Fibroblast of the conjunctiva (primary cell): Measurements from ENCODE around the gene ORM2.
"Not testable (repeated sequence)": the region's sequence is repeated elsewhere in the genome, so short reads cannot be mapped to it uniquely, and the experiment has no call there.

ENCODE experiments used
- DNase-seq: peaks from one replicate; pipeline ENCODE4 v3.0.0-alpha.2; 2010; ENCODE audit warnings: low read depth

ORM2 gene

DNA sequence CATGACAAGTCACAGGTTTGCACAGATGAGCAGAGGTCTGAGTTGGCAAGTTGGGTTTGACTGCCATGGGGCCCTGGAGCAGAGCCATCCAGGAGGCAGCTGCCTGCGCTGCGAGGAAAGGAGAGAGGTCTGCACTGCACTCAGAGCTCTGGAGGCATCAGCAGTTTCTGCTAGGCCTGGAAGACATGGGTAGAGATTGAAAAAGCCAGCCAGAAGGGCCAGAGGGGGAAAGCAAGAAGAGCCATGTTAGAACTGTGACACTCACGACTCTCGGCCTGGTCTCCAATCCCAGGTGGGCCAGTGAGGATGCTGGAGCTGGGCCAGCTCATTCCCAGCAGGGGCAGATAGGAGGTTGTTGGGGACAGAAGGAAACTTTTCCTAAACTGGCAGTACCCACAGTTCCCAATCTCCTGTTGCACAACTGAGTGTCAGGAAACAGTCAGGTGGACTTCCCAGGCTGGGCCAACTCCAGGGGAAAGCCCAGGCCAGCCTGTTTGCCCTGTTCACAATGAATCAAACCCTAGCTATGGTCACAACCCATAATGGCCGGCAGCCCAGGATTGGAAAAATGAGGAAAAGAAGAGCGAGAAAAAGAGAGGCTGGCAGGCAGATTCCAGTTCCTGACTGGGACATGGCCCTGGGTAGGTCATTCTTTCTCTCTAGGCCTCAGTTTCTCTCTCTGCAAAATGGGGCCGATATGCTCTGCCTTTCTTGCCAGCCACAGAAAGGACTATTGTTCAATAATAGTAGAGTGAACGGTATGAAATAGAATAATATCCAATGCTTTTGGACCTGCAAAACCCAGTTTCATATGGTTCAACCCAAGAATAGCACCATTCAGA, 14.6 kb upstream of the ORM2 start:
- DNase-seq: no peak

DNA sequence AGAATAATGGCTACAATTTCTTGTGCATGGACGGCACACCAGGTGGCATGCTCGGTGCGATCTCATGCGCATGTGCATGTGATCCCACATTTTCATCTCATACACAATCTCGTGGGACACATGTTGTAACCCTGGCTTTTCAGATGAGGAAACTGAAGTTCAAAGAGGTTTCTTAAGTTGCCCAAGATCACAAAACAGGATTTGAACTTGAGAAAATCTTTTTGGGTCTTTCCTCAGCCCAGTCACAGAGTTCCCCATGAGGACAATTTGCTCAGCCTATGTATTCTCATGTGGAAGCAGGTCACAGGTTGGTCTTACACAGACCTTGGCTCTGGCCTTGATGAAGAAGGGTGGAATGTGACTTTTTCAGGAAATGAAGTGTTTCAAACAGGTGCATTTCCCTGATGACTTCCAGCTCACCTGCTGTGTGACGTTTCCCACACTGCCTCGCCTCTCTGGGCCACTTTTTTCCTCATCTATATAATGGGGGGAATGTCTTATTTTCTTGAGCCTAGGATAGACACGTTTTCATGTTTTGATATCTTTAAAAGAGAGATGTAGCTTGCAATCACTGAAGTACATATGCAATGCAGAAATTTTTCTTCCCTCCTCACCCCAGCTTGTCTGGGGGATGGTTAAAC, 13.8 kb upstream of the ORM2 start:
- DNase-seq: no peak

DNA sequence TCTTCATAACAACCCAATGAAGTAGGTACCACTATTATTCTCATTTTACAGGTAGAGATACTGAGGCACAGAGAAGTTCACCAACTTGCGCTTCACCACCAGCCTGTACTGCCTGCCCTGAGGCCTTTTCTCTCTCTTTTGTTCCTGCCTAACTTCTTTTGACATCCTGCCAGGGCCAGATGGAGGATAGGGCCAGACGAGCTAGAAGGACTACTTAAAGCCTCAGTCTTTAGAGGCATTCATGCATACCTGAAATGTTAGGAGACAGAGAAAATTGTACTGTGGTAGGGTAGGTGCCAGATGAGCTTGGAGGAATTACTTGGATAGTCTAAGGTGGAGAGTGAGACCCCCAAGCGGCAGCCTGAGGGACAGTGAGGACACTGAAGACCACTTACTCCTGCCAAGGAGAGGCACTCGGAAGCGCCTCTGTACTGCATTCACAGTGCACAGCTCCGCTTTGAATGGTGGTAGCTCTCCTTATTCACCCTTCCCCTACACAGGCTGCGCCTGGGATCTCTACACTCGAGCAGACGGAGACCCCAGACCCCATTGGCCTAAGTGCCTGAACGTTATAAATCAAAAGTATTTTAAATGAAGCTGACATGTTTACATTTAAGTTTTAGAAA, 13.0 kb upstream of the ORM2 start:
- no peak for DNase-seq

DNA sequence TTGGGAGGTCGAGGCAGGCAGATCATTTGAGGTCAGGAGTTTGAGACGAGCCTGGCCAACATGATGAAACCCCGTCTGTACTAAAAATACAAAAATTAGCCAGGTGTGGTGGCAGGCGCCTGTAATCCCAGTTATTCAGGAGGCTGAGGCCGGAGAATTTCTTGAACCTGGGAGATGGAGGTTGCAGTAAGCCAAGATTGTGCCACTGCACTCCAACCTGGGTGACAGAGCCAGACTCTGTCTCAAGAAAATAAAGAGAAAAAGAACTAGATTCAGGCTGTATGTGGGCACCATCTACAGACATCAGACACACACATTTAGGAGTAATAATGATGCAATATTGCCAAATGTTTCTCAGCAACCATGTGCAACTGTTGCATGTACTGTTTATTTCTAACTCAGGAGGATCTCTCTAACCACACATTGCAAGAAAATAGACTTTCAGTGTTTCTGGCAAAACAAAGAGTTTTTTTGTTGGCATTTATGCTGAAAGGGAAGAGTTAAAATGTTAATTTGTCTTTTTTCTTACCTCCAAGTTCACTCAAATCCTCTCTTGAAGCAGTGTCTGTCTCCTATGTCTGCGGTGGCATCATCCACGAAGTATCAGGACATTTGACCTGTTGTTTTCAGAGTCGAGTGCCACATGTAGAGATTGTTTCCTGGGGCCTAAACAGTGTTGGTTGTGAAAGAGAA, 11.9 kb upstream of the ORM2 start:
- peak; percentile 90 for DNase-seq

DNA sequence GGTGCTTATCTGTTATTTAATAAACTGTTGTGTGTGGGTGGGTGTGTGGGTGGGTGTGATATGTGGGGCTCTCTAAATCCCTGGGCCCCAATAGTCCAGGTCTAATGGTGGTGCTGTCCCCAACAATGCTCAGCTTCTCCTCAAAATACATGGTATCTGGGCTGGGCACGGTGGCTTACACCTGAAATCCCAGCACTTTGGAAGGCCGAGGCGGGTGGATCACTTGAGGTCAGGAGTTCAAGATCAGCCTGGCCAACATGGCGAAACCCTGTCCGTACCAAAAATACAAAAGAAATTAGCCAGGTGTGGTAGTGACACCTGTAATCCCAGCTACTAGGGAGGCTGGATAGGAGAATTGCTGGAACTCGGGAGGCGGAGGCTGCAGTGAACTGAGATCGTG, 11.3 kb upstream of the ORM2 start:
- DNase-seq: no peak

DNA sequence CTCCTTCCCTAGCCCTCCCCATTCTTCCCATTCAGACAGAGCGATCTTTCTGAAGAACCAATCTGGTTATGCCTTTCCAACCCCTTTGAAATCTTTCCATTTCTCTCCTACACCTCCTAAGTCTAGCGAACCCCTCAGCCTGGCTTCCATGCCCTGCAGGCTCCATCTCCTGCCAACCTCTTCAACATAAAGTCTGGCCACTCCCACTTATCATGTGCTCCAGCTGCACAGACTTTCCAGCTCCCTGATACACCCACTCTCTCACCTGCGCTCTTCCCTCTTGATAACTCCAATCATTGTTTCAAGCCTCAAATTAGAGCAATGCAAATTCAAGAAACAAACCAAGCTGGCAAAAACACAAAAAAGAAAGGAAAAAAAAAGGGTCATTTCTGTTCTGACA, 10.5 kb upstream of the ORM2 start:
- no peak for DNase-seq

DNA sequence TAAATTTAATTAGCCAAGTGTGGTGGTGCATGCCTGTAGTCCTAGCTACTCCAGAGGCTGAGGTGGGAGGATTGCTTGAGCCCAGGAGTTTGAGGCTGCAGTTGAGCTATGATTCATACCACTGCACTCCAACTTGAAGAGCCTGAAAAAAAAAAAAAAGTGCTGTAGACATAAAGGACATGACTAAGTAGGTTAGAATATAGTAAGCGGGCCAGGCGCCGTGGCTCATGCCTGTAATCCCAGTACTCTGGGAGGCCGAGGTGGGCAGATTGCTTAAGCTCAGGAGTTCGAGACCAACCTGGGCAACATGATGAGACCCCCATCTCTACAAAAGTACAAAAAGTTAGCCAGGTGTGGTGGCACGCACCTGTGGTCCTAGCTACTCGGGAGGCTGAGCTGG, 9.0 kb upstream of the ORM2 start:
- peak; percentile 42 for DNase-seq

DNA sequence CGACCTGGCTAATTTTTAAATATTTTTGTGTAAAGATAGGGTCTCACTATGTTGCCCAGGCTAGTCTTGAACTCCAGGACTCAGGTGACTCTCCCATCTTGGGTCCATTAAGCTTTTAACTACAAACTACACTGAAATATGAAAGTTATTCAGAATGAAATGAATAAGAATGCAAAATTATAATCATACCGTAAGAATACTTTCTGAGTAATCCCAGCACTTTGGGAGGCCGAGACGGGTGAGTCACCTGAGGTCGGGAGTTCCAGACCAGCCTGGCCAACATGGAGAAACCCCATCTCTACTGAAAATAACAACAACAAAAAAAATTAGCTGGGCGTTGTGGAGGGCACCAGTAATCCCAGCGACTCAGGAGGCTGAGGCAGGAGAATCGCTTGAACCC, 7.9 kb upstream of the ORM2 start:
- DNase-seq: no peak

DNA sequence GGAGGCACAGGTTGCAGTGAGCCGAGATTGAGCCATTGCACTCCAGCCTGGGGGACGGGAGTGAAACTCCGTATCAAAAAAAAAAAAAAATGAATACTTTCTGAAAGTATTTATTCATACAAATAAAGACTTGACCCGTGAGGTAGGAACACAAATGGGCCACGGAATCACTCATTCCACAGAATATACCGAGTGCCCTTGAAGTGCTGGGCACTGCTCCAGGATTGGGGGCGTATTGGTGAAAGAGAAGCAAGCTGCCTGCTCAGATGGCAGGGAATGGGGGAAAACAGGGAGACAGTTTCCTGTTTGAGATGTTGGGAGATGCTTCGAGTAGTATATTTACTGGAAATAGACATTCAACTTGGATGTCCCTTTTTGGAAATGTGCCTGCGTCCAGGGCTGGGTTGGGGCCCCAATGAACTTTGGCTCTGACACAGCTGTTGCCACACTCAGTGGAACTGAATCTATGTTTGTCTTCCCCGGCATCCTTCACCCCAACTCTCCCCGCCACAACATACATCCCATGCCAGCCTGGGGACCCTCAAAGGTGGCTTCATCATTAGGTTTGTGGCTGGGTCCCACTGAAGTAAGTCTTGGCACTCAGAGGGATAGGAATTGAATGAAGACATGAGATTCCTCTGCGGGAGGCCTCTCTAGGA, 7.4 kb upstream of the ORM2 start:
- DNase-seq: not testable (repeated sequence)

DNA sequence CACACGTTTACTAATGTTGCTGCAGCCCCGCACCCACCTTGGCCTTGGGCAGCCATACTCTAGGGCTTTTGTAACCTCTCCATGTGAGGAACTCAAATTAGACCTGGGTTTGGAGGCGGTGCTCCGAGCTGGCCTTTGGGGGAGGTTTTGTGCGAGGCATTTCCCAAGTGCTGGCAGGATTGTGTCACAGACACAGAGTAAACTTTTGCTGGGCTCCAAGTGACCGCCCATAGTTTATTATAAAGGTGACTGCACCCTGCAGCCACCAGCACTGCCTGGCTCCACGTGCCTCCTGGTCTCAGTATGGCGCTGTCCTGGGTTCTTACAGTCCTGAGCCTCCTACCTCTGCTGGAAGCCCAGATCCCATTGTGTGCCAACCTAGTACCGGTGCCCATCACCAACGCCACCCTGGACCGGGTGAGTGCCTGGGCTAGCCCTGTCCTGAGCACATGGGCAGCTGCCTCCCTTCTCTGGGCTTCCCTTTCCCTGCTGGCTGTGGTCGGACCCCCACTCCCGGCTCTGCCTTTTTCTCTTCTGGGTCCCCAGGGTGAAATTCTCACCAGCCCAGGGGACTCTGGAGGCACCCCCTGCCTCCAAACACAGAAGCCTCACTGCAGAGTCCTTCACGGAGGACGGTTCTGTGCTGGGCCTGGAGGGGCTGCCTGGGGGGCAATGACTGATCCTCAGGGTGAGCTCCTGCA, 6.7 kb upstream of the ORM2 start, which contains the start of gene ORM1:
Gene ORM1 (plus strand): TSS at position 268 of the 701 bp plus-strand sequence. CDS start 36 bp downstream, at position 304.
- DNase-seq: not testable (repeated sequence)

DNA sequence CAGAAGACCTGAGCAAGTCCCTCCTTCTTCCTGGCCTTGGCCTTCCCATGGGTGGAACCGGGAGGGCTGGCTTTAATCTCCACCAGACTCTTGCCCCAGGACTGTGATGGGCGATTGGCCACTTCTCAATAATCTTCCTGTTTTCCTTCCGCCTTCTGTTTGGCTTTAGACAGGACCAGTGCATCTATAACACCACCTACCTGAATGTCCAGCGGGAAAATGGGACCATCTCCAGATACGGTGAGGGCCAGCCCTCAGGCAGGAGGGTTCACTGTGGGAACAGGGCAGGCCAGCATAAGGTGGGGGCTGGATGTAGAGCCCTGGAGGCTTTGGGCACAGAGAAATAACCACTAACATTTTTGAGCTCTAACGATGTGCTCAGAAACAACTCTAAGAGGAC, 5.8 kb upstream of the ORM2 start:
- DNase-seq: not testable (repeated sequence)

DNA sequence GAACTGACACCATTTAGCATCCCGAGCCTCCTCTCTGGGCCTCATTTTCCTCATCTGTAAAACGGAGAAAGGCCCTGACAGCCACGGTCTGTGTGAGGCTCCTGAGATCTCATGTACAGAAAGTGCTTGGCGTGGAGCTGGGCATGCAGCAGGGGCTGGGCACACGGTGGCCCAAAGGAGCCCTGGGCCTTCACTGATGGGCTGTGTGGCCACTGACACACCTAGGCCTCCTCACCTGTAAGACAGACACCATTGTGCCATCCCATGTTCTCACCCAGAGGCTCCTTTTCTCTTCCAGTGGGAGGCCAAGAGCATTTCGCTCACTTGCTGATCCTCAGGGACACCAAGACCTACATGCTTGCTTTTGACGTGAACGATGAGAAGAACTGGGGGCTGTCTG, 5.2 kb upstream of the ORM2 start:
- DNase-seq: no peak

DNA sequence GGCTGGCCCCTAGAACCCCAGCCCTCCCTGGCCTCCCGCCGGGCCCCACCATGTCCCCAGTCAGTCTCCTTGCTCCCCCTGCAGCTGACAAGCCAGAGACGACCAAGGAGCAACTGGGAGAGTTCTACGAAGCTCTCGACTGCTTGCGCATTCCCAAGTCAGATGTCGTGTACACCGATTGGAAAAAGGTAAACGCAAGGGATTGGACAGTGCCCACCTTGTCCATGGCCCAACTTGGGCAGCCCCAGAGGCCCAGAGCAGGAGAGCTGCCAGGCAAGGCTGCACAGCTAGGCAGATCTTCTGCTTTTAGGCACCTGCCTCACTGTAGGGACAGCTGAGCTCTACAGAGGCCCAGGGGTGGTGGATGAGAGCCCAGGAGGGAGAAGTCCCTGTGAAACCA, 4.7 kb upstream of the ORM2 start:
- not testable (repeated sequence) for DNase-seq

DNA sequence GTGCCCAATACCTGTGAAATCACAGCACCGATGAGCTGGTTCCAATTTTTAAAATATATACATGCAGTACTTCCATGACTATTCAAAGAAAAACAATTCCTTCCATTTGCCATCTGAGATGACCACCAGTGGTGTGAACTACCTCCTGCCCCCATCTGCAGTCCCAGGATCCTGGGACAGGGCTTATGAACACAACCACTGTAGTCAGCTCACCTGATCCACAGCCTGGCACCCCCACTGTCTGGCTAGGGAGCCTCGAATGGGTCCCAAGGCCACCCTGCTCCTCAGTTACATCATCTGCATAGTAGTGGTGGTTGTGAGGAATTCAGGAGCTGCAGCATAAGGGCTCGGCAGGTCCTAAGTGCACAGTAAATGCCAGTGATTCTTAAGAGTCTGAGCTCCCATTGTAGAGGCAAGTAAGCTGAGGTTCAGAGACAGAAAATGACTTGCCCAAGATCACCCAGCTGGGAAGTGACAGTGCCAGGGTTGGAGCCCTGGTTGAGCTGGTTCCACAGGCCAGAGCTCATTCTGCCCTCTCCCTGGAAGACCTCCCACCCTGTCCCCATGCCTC, 3.9 kb upstream of the ORM2 start:
- DNase-seq: not testable (repeated sequence)

DNA sequence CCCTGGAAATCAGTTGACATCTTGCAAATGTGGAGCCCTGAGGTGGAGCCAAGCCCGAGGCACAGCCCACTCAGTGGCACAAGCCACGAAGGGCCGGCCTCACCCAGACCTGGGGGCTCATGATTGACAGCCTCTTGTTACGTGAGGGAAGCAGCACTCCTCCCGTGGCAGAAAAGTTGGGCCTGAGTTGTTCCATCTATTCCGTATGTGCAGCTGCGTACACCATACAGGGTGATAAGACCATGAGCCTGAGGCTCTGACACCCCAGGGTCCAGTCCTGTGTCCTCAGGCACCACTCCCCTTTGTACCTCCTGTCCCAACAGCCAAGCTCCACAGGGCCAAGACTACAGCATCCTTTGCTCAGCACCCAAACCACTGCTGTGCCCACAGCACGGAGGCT, 1.9 kb upstream of the ORM2 start:
- DNase-seq: no peak

DNA sequence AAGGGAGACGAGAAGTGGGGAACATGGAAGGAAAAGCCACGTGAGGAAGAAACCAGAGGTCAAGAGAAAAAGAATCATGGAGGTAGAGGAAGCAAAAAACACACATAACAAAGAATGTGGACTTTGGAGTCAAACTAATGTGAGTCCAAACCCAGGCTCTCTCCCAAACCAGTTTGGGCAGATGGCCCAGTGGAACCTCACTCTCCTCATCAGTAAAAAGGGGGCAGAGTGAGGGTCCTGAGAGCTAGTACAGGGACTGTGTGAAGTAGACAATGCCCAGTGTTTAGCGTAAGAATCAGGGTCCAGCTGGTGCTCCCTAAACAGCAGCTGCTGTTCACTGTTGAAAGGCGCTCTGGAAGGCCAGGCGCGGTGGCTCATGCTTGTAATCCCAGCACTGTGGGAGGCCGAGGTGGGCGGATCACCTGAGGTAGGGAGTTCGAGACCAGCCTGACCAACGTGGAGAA, 1.3 kb upstream of the ORM2 start:
- DNase-seq: not testable (repeated sequence)

DNA sequence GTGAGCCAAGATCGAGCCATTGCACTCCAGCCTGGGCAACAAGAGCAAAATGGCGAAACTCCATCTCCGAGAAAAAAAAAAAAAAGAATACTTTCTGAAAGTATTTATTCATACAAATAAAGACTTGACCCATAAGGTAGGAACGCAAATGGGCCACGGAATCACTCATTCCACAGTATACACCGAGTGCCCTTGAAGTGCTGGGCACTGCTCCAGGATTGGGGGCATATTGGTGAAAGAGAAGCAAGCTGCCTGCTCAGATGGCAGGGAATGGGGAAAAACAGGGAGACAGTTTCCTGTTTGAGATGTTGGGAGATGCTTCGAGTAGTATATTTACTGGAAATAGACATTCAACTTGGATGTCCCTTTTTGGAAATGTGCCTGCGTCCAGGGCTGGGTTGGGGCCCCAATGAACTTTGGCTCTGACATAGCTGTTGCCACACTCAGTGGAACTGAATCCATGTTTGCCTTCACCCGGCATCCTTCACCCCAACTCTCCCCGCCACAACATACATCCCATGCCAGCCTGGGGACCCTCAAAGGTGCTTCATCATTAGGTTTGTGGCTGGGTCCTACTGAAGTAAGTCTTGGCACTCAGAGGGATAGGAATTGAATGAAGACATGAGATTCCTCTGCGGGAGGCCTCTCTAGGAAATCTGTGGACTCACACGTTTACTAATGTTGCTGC, 588 bp upstream of the ORM2 start:
- DNase-seq: not testable (repeated sequence)

DNA sequence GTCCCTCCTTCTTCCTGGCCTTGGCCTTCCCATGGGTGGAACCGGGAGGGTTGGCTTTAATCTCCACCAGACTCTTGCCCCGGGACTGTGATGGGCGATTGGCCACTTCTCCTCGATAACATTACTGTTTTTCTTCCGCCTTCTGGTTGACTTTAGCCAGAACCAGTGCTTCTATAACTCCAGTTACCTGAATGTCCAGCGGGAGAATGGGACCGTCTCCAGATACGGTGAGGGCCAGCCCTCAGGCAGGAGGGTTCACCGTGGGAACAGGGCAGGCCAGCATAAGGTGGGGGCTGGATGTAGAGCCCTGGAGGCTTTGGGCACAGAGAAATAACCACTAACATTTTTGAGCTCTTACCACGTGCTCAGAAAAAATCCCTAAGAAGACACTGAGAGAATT, 967 bp downstream of the ORM2 start:
- DNase-seq: no peak

DNA sequence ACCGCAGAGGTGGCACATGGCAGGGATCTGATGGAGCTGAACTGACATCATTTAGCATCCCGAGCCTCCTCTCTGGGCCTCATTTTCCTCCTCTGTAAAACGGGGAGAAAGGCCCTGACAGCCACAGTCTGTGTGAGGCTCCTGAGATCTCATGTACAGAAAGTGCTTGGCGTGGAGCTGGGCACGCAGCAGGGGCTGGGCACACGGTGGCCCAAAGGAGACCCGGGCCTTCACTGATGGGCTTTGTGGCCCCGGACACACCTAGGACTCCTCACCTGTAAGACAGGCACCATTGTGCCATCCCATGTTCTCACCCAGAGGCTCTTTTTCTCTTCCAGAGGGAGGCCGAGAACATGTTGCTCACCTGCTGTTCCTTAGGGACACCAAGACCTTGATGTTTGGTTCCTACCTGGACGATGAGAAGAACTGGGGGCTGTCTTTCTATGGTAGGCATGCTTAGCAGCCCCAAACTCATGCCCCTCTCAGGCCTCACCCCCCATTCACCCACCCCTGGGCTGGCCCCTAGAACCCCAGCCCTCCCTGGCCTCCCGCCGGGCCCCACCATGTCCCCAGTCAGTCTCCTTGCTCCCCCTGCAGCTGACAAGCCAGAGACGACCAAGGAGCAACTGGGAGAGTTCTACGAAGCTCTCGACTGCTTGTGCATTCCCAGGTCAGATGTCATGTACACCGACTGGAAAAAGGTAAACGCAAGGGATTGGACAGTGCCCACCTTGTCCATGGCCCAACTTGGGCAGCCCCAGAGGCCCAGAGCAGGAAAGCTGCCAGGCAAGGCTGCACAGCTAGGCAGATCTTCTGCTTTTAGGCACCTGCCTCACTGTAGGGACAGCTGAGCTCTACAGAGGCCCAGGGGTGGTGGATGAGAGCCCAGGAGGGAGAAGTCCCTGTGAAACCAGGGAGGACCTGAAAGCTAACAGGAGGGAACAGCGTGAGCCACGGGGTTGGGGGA, 1.8 kb downstream of the ORM2 start:
- DNase-seq: not testable (repeated sequence)
